Astrocyte of the cerebellum (primary cell): Measurements from ENCODE around the gene CCDC90B.
A peak's percentile ranks its signal among the peaks of the same experiment; 100 is the strongest.

Experiments
- DNase-seq: peaks from one replicate; pipeline ENCODE4 v3.0.0-alpha.2; 2011; ENCODE audit warnings: low read depth
- H3K4me3 ChIP-seq: 2 replicates; pipeline ENCODE4 v1.5.1; 2011; ENCODE audit warnings: mild to moderate bottlenecking, low read depth, low read length, moderate library complexity
- in situ Hi-C: cut with HindIII; loops from 2 replicates; pipeline ENCODE4 v1.10.0; 2017; ENCODE audit warnings: low sequenced_read_pairs
- TF ChIP-seq, protein P1 (sequence below): IDR thresholded peaks from 2 replicates; pipeline ENCODE4 v1.5.1; 2012; ENCODE audit warnings: low read length, low read depth, moderate library complexity, mild to moderate bottlenecking; ENCODE audit errors: missing control alignments

The CCDC90B gene, protein sequence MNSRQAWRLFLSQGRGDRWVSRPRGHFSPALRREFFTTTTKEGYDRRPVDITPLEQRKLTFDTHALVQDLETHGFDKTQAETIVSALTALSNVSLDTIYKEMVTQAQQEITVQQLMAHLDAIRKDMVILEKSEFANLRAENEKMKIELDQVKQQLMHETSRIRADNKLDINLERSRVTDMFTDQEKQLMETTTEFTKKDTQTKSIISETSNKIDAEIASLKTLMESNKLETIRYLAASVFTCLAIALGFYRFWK

DNA sequence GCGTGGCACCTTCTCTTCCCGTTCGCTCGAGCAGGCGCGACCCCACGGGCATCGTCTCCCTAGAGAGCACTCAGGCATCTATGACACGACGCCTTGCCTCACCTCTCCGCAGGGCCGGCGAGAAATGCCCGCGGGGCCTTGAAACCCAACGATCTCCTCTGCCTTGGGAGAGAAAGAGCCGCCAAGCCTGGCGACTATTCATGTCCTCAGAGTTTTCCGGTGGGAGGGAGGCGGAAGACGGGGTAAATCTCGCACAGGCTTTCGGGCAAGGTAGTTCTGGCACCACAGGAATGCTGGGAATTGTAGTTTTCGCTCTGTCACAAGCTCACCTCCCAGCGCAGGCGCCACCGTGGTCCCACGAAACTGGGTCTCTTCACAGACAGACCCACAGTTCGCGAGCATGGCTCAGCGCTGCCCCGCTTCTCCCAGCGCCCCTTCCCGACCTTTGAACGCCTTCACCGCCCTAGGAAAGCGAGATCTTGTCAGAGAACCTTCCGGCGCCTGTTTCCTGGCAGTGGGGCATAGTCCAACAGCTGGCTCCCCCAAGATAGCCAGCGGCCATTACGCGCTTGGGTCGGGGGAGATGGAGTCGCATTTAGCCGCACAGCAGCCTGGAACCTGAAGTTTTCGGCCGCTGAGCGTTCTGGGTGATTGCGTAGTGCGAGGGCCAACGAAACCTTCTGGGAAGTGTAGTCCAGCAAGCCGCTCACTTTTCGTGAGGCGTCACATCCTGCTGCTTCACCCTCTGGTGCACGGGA, at the start of gene CCDC90B:
Gene CCDC90B (minus strand): TSS at position 597 of the 758 bp plus-strand sequence. CDS start 395 bp downstream, at position 202.
- in situ Hi-C loops: no loop called here
- H3K4me3 ChIP-seq: peak within 1 kb of the TSS; percentile 68
- TF ChIP-seq, protein P1, sequence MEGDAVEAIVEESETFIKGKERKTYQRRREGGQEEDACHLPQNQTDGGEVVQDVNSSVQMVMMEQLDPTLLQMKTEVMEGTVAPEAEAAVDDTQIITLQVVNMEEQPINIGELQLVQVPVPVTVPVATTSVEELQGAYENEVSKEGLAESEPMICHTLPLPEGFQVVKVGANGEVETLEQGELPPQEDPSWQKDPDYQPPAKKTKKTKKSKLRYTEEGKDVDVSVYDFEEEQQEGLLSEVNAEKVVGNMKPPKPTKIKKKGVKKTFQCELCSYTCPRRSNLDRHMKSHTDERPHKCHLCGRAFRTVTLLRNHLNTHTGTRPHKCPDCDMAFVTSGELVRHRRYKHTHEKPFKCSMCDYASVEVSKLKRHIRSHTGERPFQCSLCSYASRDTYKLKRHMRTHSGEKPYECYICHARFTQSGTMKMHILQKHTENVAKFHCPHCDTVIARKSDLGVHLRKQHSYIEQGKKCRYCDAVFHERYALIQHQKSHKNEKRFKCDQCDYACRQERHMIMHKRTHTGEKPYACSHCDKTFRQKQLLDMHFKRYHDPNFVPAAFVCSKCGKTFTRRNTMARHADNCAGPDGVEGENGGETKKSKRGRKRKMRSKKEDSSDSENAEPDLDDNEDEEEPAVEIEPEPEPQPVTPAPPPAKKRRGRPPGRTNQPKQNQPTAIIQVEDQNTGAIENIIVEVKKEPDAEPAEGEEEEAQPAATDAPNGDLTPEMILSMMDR: no peak
- DNase-seq: peak; percentile 97

DNA sequence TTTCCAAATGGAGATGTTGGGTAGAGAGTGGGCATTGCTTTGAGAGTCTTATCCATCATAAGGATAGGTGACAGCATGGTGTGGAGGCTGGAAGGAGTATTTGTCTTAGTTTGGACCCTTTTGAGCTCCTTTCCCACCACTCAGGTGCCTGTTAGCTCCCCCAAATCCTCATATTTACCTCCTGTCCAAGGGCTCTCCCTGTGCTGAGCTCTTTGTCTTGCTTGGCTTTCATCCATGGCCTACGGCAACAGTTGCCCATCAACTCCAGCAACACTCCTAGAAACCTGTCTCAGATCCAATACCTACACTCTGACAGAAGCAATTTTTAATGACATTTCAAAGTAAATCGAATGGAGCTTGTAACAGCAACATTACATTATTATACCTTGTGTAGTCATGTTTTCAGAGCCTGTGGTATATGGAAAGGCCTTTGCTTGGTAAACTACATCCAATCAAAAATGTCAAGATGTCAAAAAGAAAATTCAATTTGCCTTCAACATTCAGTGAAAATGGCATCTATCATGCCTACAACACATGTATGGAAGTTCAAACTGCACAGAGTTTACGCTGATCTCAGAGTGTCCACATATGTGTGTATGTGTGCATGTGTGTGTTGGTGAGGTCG, 49.4 kb upstream of the CCDC90B start:
- in situ Hi-C loops: no loop called here
- DNase-seq: no peak
- TF ChIP-seq, protein P1: no peak
- no peak overlapping the region for H3K4me3 ChIP-seq

DNA sequence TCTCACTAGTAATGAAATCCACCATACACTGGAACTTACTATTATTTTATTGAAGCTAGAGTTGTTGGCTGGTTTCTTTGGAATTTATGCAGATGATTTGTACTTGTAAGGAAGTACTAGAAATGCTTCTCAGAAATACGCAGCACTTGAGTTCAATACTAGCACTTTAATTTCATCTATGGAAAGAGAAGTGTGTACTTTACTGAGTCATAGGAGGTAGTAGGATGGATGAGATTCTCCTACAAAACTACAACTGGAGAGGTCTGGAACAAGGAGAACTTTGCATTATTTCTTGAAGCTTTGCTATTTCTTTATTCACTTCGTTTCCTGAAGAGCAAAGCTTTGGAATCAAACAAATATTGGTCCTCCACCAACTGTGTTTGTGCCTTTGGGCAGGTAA, 44.1 kb upstream of the CCDC90B start:
- no peak for DNase-seq
- TF ChIP-seq, protein P1: no peak
- in situ Hi-C loops: no loop called here
- no peak overlapping the region for H3K4me3 ChIP-seq

DNA sequence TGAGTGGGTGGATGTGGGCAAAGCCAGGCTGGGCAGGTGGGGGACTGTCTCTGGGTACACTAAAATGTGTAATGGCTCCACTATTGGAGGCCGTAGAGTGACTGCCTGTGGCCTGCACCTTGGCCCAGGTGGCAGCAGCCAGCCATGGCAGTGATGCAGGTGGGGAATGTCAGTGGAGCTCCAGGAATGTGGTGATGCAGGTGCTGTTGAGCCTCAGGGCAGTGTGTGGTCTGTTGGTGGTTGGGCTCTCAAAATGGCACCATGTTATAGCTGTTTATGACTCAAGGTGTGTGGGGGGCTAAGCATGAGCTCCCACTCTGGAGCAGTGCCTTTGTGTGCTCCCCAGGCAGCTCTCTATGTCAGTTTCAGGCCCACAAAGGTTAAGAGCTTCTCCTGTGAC, 40.2 kb upstream of the CCDC90B start:
- H3K4me3 ChIP-seq: no peak overlapping the region
- in situ Hi-C loops: no loop called here
- no peak for DNase-seq
- TF ChIP-seq, protein P1: no peak

DNA sequence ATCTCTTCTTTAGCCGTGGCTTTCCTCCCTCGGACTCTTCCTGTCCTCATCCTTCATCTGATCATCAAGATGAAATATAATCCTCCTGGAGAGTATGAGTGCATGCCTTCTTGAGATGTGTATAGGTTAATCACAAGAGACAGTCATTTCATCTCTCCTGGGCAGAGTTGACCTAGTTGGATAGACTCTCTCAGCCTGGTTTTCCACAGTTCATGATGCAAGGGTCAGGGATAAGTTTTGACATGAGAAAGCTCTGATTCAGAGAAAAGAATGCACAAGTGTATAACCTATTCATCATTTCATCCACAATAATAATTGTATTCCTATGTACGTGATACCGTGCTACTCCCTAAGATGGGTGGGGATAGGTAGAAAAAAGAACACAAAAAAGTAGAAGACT, 33.2 kb upstream of the CCDC90B start:
- TF ChIP-seq, protein P1: no peak
- in situ Hi-C loops: no loop called here
- no peak overlapping the region for H3K4me3 ChIP-seq
- no peak for DNase-seq

DNA sequence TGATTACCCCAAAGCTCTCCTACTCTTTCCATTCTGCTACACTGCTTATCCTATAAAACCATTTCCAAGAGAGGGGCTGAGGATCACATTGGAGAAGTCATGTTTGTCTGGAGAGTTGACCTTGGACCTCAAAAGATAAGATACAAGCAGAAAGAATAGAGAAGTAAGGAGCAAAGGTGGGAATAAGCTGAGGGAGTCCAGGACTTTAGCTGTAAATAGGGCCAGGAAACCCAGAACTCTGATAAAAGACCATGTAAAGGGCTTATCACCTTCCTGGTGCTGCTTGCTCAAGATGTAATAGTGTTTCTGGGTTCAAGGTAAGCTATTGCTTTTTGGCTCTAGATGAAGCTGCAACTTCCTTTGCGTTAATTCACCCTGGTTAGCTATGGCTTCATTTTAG, 32.8 kb upstream of the CCDC90B start:
- in situ Hi-C loops: no loop called here
- no peak overlapping the region for H3K4me3 ChIP-seq
- DNase-seq: no peak
- TF ChIP-seq, protein P1: no peak
